Central memory CD4-positive, alpha-beta T cell (primary cell): ENCODE measurements around the gene HOXB4.
A peak's percentile ranks its signal among the peaks of the same experiment; 100 is the strongest.

Experiments
- DNase-seq: peaks from one replicate; pipeline ENCODE4 v3.0.0; 2022

The HOXB4 gene

GRCh38 chr17:48601207-48601538 lies 23.0 kb upstream of the HOXB4 start:
- DNase-seq = no peak

- DNase-seq = no peak
These were observed 22.3 kb upstream of the HOXB4 start for GRCh38 chr17:48600244-48601098.

- no peak for DNase-seq
These were observed 21.2 kb upstream of the HOXB4 start for GRCh38 chr17:48599354-48599753.

GRCh38 chr17:48598736-48599135 lies 20.6 kb upstream of the HOXB4 start:
- no peak for DNase-seq

GRCh38 chr17:48597778-48598631 lies 19.9 kb upstream of the HOXB4 start:
- DNase-seq = peak; percentile 42

GRCh38 chr17:48597528-48597777 lies 19.3 kb upstream of the HOXB4 start:
- no peak for DNase-seq

- DNase-seq = no peak
These were observed 18.8 kb upstream of the HOXB4 start for GRCh38 chr17:48596735-48597527.

GRCh38 chr17:48596000-48596734 lies 18.0 kb upstream of the HOXB4 start:
- no peak for DNase-seq

- no peak for DNase-seq
These were observed 17.3 kb upstream of the HOXB4 start for GRCh38 chr17:48595278-48595999.

- no peak for DNase-seq
These were observed 16.6 kb upstream of the HOXB4 start for GRCh38 chr17:48594538-48595277.

GRCh38 chr17:48593840-48594537 lies 15.8 kb upstream of the HOXB4 start:
- peak; percentile 77 for DNase-seq

- DNase-seq = no peak
These were observed 15.1 kb upstream of the HOXB4 start, which contains the start of gene HOXB5 for GRCh38 chr17:48593126-48593829. Gene HOXB5 (minus strand): TSS chr17:48593779. CDS start chr17:48593682, 97 bp downstream.

- DNase-seq = no peak
These were observed 14.4 kb upstream of the HOXB4 start for GRCh38 chr17:48592577-48592976.

- no peak for DNase-seq
These were observed 13.9 kb upstream of the HOXB4 start for GRCh38 chr17:48592057-48592514.

GRCh38 chr17:48591255-48592056 lies 13.3 kb upstream of the HOXB4 start:
- no peak for DNase-seq

- no peak for DNase-seq
These were observed 12.5 kb upstream of the HOXB4 start for GRCh38 chr17:48590607-48591161.

GRCh38 chr17:48589831-48590606 lies 11.9 kb upstream of the HOXB4 start, which contains the start of gene HOXB3:
Gene HOXB3 (minus strand): TSS chr17:48590241. CDS start chr17:48552474, 37,767 bp downstream.
- no peak for DNase-seq
